ENCODE measurements around the gene ABHD2. TPM values are rescaled to one million over a fixed set of nuclear protein-coding genes. Genes with fewer than 3 reads are reported as not detected.

The ABHD2 gene
- total RNA-seq, 2 experiments from 2014 or later = 53.3 to 58.1 TPM

DNA sequence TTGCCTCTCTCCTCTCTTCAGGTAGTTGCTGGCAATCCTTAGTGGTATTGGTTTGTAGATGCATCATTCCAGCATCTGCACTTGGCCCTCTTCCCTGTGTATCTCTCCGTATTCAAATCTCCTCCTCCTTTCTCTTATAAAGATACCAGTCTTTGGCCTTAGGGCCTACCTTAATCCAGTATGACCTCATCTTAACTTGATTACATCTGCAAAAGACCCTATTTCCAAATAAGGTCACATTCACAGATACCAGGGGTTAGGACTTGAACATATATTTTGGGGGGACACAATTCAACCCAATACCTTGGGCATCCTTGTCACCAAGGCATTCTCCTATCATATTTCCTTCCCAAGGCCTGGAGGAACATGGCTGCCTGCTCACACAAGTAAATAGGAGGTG lies 22.0 kb upstream of the ABHD2 start:
- DNase-seq (no peak), ATAC-seq (no peak)
- Mint-ChIP-seq H3K27me3 (peaks cover 5% of the 10 kb centered on the region), H3K4me3 (no peak overlapping the region), H3K4me1 (peaks cover 22% of the 10 kb centered on the region), H3K9me3 (ENCODE audit: low read depth) (peaks cover 10% of the 10 kb centered on the region), H3K27ac (no peak overlapping the region), H3K36me3 (peaks cover 15% of the 10 kb centered on the region)
- CTCF ChIA-PET = interaction anchor here (0.5 to 1.5 kb wide), 3 partner anchors 8 to 26 kb away, joined by 3 to 7 read pairs (median 5); no protein-coding TSS in a partner anchor

DNA sequence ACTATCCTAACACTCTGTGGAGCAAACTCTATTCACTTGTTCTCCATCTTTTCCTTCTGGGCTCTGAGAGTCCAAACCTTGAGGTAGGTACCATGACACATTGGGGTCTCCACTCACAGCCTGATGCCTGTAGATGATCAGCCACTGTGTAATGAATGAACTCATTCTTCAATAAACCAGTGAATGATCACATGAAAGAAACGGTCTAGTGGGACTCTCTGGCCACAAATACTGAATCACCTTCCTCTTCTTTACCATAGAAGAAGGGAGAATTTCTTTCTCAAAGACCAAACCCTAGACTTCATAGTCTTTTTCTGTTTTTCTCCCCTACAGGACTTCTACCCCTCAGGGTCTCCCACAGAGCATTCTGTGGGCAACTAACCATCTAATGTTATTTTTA lies 20.5 kb upstream of the ABHD2 start:
- H3K9me3 Mint-ChIP-seq (ENCODE audit: low read depth) = peaks cover 10% of the 10 kb centered on the region
- peaks cover 15% of the 10 kb centered on the region for H3K36me3 Mint-ChIP-seq
- no peak overlapping the region for H3K4me3 Mint-ChIP-seq
- ATAC-seq (peak; percentile 60), DNase-seq (no peak)
- CTCF ChIA-PET = interaction anchor here (0.9 to 1.8 kb wide), 8 partner anchors 10 to 139 kb away, joined by 3 to 16 read pairs (median 6); no protein-coding TSS in a partner anchor
- peaks cover 22% of the 10 kb centered on the region for H3K4me1 Mint-ChIP-seq
- H3K27ac Mint-ChIP-seq = peak overlapping the region; percentile 66
- peaks cover 3% of the 10 kb centered on the region for H3K27me3 Mint-ChIP-seq

DNA sequence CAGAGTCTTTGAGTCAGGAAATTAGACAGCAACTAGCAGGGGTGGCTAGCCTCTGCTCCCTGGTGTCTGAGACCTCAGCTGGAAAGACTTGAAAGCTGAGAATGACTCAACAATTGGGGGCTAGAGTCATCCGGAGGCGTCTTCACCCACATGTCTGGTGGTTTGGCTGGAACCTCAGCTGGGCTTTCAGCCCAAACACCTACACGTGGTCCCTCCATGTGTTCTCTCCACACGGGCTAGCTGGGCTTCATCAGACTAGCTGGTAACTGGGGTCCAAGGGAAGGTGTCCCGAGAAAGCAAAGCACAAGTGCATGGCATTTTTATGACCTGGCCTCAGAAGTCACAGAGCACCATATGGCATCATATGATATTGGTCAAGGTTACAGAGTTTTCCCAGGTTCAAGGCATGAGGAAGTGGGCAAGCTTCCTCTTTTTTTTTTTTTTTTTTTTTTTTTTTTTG lies 19.9 kb upstream of the ABHD2 start:
- H3K36me3 Mint-ChIP-seq = peaks cover 15% of the 10 kb centered on the region
- peak overlapping the region; percentile 2 for H3K4me3 Mint-ChIP-seq
- CTCF ChIA-PET = interaction anchor here (0.6 to 1.8 kb wide), 10 partner anchors 9 to 139 kb away, joined by 3 to 16 read pairs (median 4); partner anchors contain the start of gene ABHD2
- H3K27me3 Mint-ChIP-seq = peaks cover 3% of the 10 kb centered on the region
- peaks cover 10% of the 10 kb centered on the region for H3K9me3 Mint-ChIP-seq (ENCODE audit: low read depth)
- peak overlapping the region; percentile 66 for H3K27ac Mint-ChIP-seq
- H3K4me1 Mint-ChIP-seq = peaks cover 22% of the 10 kb centered on the region
- peak; percentile 88 for DNase-seq
- peak; percentile 92 for ATAC-seq

DNA sequence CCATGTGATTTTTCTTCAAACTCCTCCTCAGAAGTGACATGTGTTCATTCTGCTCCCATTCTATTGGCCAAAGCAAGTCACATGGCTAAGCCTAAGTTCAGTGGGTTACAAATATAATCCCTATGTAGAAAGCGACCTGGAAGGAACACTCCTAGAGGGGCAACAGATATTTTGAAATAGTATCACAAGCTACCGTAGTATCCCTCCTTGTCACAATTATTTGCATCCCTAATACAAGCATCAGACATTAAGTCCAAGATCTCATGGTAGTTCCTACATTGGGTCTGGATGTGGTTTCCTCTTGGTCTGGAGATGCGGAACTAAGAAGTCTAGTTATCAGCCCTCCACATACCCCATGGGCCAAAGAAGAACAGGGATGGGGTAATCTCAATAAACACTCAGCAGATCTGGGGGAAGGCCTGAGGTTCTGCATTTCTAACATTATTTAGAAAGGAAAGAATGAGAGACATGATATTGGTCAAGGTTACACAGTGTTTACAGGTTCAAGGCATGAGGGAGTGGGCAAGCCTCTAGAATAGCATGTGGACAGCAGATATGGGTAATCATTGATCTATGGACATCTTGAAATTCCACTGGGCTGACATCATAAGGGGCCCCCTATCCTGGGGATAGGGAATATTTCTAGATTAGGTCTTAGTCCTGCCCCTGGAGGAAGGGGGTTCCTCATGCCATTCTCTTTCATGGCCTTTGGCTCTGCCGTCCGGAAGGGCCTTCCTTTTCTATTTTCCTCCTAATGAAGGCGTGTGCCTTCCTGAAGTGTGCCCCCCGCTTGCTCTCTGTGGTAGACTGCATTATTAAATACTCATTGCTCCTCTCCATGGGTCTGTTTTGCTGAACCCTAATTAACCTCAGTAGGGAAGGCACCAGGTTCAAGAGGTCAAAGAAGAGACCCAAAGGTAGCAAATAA lies 17.8 kb upstream of the ABHD2 start:
- DNase-seq (no peak), ATAC-seq (no peak)
- Mint-ChIP-seq H3K4me3 (no peak overlapping the region), H3K27ac (no peak overlapping the region), H3K4me1 (peaks cover 22% of the 10 kb centered on the region), H3K27me3 (peaks cover 7% of the 10 kb centered on the region), H3K9me3 (ENCODE audit: low read depth) (peaks cover 10% of the 10 kb centered on the region), H3K36me3 (peaks cover 15% of the 10 kb centered on the region)
- CTCF ChIA-PET = interaction anchor here (1.4 kb wide), 1 partner anchor 13 kb away, joined by 4 read pairs; no protein-coding TSS in a partner anchor

DNA sequence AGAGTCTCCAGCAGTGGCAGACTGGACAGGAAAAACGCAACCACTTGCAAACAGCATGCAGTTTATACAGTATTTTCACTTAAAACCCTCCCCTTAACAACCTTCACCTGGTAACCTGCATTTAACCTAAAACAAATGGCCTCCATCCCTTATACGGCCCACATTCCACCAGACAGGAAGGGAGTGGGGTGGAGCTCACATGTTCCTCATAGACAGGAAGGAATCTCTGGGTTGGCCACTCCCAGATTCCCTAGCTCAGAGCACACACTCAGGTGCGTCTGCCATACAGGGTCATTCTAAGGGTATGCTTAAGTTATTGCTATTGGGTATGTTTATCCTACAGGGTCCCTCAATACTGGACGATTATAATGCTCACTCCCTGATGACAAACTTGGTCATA lies 16.8 kb upstream of the ABHD2 start:
- ATAC-seq (no peak), DNase-seq (no peak)
- H3K9me3 Mint-ChIP-seq (ENCODE audit: low read depth) = peaks cover 7% of the 10 kb centered on the region
- H3K36me3 Mint-ChIP-seq = peaks cover 8% of the 10 kb centered on the region
- no peak overlapping the region for H3K4me3 Mint-ChIP-seq
- H3K27me3 Mint-ChIP-seq = peaks cover 8% of the 10 kb centered on the region
- CTCF ChIA-PET = interaction anchor here (1.4 to 2.6 kb wide), 2 partner anchors 14 to 106 kb away, joined by 4 to 11 read pairs; no protein-coding TSS in a partner anchor
- no peak overlapping the region for H3K27ac Mint-ChIP-seq
- H3K4me1 Mint-ChIP-seq = peaks cover 22% of the 10 kb centered on the region

DNA sequence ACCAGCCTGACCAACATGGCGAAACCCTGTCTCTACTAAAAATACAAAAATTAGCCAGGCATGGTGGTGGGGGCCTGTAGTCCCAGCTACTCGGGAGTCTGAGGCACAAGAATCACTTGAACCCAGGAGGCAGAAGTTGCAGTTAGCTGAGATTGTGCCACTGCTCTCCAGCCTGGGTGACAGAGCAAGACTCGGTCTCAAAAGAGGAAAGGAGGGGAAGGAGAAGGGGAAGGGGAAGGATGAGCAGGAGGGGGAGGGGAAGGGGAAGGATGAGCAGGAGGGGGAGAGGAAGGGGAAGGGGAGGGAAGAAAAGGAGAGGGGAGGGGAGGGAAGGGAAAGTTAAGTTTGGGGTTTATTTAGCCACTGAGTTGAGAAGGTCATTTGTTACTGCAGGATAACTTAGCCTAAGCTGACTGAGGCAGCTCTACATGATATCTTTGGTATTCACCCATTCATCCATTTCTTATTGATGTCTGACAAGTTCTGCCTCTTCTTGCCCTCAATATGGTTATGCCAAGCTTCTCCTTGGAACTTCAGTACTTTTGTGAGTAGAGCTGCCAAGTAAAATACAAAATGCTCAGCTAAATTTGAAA lies 15.9 kb upstream of the ABHD2 start:
- Mint-ChIP-seq H3K9me3 (ENCODE audit: low read depth) (peaks cover 3% of the 10 kb centered on the region), H3K27me3 (peaks cover 8% of the 10 kb centered on the region), H3K36me3 (peaks cover 3% of the 10 kb centered on the region), H3K27ac (no peak overlapping the region), H3K4me1 (peaks cover 19% of the 10 kb centered on the region), H3K4me3 (no peak overlapping the region)
- CTCF ChIA-PET = interaction anchor here (1.1 to 2.6 kb wide), 3 partner anchors 14 to 106 kb away, joined by 3 to 11 read pairs (median 4); no protein-coding TSS in a partner anchor
- ATAC-seq (no peak), DNase-seq (no peak)

DNA sequence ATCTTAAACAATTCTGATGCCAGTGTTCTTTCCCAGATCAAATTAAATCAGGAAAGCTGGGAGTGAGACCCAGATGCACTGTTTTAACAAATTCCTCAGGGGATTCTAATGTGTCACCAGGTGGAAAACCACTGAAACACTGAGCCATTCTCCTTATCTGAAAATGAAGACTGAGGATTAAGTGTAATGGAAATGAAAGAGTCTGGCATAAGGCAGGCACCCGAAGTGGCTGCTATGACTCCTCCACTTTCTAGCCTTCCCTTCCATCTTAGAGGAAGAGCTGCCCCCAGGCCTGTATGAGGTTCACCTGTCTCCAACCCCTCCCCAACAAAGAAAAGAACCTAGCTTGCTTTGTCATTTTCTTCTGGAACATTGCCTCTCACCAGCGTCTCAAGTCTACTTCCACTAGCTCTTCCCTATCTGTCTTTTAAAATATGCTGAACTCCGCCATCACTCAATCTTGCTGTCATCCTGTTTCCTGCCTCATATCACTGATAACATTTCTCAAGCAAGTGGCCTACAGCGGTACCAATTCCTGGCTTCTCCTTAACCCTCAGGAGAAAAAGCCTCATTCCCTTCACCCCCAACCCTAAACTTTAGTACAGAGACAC lies 13.7 kb upstream of the ABHD2 start:
- Mint-ChIP-seq H3K9me3 (ENCODE audit: low read depth) (no peaks in the 10 kb centered on the region), H3K27me3 (peaks cover 13% of the 10 kb centered on the region), H3K4me3 (no peak overlapping the region), H3K27ac (no peak overlapping the region), H3K36me3 (no peaks in the 10 kb centered on the region), H3K4me1 (peaks cover 4% of the 10 kb centered on the region)
- ATAC-seq = no peak
- CTCF ChIA-PET = interaction anchor here (0.9 kb wide), 1 partner anchor 17 kb away, joined by 3 read pairs; no protein-coding TSS in a partner anchor
- DNase-seq = no peak

DNA sequence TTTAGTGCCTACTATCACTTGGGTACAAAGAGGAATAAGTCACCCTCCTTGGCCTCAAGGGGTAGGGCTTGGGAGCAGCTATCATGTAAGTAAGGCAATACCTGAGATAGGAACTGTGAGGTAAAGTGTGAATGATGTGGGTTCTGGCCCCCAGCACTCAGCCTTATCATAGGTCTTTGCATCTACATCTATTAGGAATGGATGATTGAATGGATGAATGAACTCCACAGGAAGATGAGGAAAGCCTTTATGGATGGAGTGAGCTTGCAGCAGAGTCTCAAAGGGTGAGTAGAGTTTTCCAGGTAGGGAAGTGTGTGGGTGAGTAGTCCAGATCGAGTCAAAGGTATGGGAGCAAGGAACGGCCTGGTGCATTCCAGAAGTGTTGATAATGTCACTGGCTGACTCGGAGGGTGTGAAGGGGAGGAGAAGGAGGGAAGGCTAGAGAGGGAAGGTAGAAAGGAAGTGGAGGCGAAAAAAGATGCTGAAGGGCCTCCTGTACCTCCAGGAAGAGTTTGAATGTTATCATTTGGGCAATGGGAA lies 13.1 kb upstream of the ABHD2 start:
- CTCF ChIA-PET = no interaction called here
- Mint-ChIP-seq H3K36me3 (no peaks in the 10 kb centered on the region), H3K4me1 (peaks cover 4% of the 10 kb centered on the region), H3K9me3 (ENCODE audit: low read depth) (no peaks in the 10 kb centered on the region), H3K27ac (no peak overlapping the region), H3K4me3 (no peak overlapping the region), H3K27me3 (peaks cover 19% of the 10 kb centered on the region)
- DNase-seq (no peak), ATAC-seq (no peak)

DNA sequence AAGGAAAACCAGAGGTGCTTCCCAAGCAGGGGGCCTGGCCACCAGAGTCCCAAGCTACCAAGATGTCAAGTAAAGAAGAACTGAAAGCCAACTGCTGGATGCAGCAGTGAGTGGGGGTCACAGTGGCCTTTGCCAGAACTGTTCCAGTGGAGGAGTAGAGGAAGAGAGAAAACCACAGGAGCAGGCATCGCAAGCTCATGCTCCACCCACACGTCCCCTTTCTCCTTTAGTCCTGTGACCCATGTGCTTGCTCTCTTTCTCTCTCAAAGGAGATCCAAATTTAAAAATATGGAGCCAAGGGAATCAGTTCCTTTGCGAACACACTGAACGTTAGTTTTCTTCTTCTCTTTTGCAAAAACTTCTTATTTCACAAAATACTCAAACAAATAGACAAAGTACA lies 12.4 kb upstream of the ABHD2 start:
- H3K27ac Mint-ChIP-seq = no peak overlapping the region
- CTCF ChIA-PET = no interaction called here
- no peaks in the 10 kb centered on the region for H3K9me3 Mint-ChIP-seq (ENCODE audit: low read depth)
- peaks cover 19% of the 10 kb centered on the region for H3K27me3 Mint-ChIP-seq
- no peak for DNase-seq
- no peak for ATAC-seq
- H3K4me3 Mint-ChIP-seq = no peak overlapping the region
- H3K36me3 Mint-ChIP-seq = no peaks in the 10 kb centered on the region
- H3K4me1 Mint-ChIP-seq = peaks cover 4% of the 10 kb centered on the region

DNA sequence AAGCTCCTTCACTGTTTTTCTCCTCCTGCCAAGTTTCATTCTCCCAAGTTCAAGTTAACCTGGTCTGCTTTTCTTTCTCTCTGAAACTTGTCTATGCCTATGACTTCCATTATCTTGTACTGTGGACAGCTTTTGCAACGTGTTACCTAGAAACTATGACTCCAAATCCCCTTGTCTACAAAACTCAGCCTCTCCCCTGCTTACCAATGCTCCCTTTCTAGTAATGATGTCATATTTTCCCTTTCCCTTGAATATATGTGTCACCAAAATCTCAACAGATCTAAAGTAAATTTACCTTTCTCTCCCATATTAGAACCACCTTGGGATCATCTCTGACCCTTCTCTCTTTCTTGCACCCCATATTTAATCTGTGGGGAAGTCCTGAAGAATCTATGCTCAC lies 10.5 kb upstream of the ABHD2 start:
- no peak overlapping the region for H3K4me3 Mint-ChIP-seq
- ATAC-seq = no peak
- CTCF ChIA-PET = interaction anchor here (0.7 kb wide), 1 partner anchor 9 kb away, joined by 3 read pairs; no protein-coding TSS in a partner anchor
- peaks cover 19% of the 10 kb centered on the region for H3K27me3 Mint-ChIP-seq
- H3K4me1 Mint-ChIP-seq = peaks cover 4% of the 10 kb centered on the region
- DNase-seq = no peak
- no peaks in the 10 kb centered on the region for H3K36me3 Mint-ChIP-seq
- no peak overlapping the region for H3K27ac Mint-ChIP-seq
- H3K9me3 Mint-ChIP-seq (ENCODE audit: low read depth) = no peaks in the 10 kb centered on the region

DNA sequence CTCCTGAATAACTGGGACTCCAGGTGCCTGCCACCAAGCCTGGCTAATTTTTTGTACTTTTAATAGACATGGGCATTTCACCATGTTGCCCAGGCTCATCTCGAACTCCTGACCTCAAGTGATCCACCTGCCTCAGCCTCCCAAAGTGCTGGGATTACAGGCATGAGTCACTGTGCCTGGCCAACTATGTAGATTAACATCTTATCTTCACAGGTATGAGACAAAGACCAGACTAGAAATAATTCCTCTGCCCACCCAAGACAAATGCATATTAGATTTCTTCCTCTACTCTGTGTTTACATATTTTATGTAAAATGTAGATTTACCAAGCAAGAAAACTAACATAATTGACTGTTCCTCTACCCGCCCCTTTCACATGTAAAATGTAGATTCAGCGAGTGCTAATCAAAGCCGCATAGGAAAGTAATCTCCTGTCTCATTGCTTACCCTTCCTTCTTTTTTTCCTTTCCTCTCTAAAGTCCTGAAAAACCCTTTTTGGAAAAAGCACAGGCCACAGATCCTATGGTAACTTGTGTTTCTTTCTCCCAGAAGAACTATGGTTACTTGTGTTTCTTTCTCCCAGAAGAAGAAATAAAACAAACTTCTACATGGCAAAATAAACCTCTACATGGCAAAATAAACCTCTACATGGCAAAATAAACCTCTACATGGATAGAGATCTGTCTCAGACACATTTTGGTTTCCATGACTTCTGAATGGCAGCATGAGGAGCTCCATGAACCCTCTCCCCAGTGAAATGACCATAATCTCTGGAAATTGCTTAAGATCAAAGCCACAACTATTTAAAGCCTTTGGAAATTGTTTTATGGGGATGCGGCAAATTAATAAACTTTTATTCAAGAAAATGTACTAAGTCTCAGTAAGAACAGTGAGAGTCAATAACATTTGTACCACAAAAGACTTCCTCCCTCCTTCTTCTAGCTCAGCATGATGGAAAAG lies 9.1 kb upstream of the ABHD2 start:
- DNase-seq (no peak), ATAC-seq (no peak)
- CTCF ChIA-PET = interaction anchor here (1.5 to 1.6 kb wide), 3 partner anchors 22 to 99 kb away, joined by 3 to 8 read pairs (median 4); no protein-coding TSS in a partner anchor
- Mint-ChIP-seq H3K36me3 (no peaks in the 10 kb centered on the region), H3K4me1 (peaks cover 4% of the 10 kb centered on the region), H3K27me3 (peaks cover 19% of the 10 kb centered on the region), H3K9me3 (ENCODE audit: low read depth) (no peaks in the 10 kb centered on the region), H3K27ac (no peak overlapping the region), H3K4me3 (no peak overlapping the region)

DNA sequence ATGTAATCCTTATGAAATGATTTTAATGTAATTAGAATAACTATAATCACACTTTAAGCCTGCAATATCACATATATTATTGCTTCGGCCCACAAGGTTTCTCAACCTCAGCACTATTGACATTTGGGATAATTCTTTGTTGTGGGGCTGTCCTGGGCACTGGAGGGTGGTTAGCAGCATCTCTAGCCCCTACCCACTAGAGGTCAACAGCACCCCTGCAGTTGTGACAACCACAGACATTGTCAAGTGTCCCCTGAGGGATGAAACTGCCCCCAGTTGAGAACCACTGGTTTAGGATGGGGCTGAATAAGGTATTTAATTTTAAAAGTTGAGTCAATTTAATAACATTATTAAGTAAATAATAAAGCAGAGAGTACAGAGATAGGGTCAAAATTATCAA lies 6.4 kb upstream of the ABHD2 start:
- Mint-ChIP-seq H3K27me3 (peaks cover 13% of the 10 kb centered on the region), H3K9me3 (ENCODE audit: low read depth) (no peaks in the 10 kb centered on the region), H3K27ac (no peak overlapping the region), H3K4me1 (peaks cover 4% of the 10 kb centered on the region), H3K4me3 (no peak overlapping the region), H3K36me3 (no peaks in the 10 kb centered on the region)
- CTCF ChIA-PET = no interaction called here
- ATAC-seq (no peak), DNase-seq (no peak)
